Stimulated activated CD4-positive, alpha-beta T cell treated with anti-CD3 and anti-CD28 coated beads, Interleukin-1b, Interleukin-23, amount 100 ng/mL, for 48 hours (primary cell): ENCODE results near the gene ATOH7.
"Not testable (repeated sequence)": the region's sequence is repeated elsewhere in the genome, so short reads cannot be mapped to it uniquely, and the experiment has no call there.

Experiments used
- DNase-seq: peaks from one replicate; pipeline ENCODE4 v3.0.0-alpha.2; 2020

The ATOH7 gene

GRCh38 chr10:68231817-68232251 is at the start of gene ATOH7:
Gene ATOH7, minus strand, starts transcription at chr10:68232113. Its CDS starts 436 bp downstream, at chr10:68231677.
- no peak for DNase-seq

- DNase-seq, result no peak
These were observed 48.8 kb upstream of the ATOH7 start for GRCh38 chr10:68280758-68281157.

GRCh38 chr10:68278906-68279753 is 47.2 kb upstream of the ATOH7 start:
- DNase-seq, result not testable (repeated sequence)

GRCh38 chr10:68277814-68278213 is 45.9 kb upstream of the ATOH7 start:
- not testable (repeated sequence) for DNase-seq

GRCh38 chr10:68276224-68276623 is 44.3 kb upstream of the ATOH7 start:
- DNase-seq, result no peak

GRCh38 chr10:68275600-68276126 is 43.8 kb upstream of the ATOH7 start:
- no peak for DNase-seq

- DNase-seq, result no peak
These were observed 40.9 kb upstream of the ATOH7 start for GRCh38 chr10:68272833-68273232.

GRCh38 chr10:68271196-68271882 is 39.4 kb upstream of the ATOH7 start:
- DNase-seq, result no peak

GRCh38 chr10:68269562-68270290 is 37.8 kb upstream of the ATOH7 start:
- no peak for DNase-seq

- DNase-seq, result no peak
These were observed 29.4 kb upstream of the ATOH7 start for GRCh38 chr10:68261132-68261856.

- DNase-seq, result no peak
These were observed 21.4 kb upstream of the ATOH7 start for GRCh38 chr10:68253346-68253745.

- no peak for DNase-seq
These were observed 19.9 kb upstream of the ATOH7 start for GRCh38 chr10:68251625-68252495.

- no peak for DNase-seq
These were observed 19.2 kb upstream of the ATOH7 start for GRCh38 chr10:68251151-68251550.

GRCh38 chr10:68249297-68249696 is 17.4 kb upstream of the ATOH7 start:
- no peak for DNase-seq

- DNase-seq, result no peak
These were observed 16.0 kb upstream of the ATOH7 start for GRCh38 chr10:68247931-68248330.

GRCh38 chr10:68246397-68246796 is 14.5 kb upstream of the ATOH7 start:
- DNase-seq, result not testable (repeated sequence)

GRCh38 chr10:68242051-68242450 is 10.1 kb upstream of the ATOH7 start:
- DNase-seq, result no peak

- no peak for DNase-seq
These were observed 7.8 kb upstream of the ATOH7 start for GRCh38 chr10:68239596-68240150.

- no peak for DNase-seq
These were observed 7.2 kb upstream of the ATOH7 start for GRCh38 chr10:68239069-68239468.

- DNase-seq, result no peak
These were observed 6.5 kb upstream of the ATOH7 start for GRCh38 chr10:68238371-68238770.

- no peak for DNase-seq
These were observed 5.3 kb upstream of the ATOH7 start for GRCh38 chr10:68237173-68237572.
